DMS 273 treated with DMSO at 0.1 percent for 48 hours (cell line): Measurements from ENCODE around the gene SLC37A1.
"Not testable (repeated sequence)": the region's sequence is repeated elsewhere in the genome, so short reads cannot be mapped to it uniquely, and the experiment has no call there.

Experiments
- DNase-seq: peaks from one replicate; lab custom pipeline; 2025; lab: John Stamatoyannopoulos, UW

SLC37A1 gene

DNA sequence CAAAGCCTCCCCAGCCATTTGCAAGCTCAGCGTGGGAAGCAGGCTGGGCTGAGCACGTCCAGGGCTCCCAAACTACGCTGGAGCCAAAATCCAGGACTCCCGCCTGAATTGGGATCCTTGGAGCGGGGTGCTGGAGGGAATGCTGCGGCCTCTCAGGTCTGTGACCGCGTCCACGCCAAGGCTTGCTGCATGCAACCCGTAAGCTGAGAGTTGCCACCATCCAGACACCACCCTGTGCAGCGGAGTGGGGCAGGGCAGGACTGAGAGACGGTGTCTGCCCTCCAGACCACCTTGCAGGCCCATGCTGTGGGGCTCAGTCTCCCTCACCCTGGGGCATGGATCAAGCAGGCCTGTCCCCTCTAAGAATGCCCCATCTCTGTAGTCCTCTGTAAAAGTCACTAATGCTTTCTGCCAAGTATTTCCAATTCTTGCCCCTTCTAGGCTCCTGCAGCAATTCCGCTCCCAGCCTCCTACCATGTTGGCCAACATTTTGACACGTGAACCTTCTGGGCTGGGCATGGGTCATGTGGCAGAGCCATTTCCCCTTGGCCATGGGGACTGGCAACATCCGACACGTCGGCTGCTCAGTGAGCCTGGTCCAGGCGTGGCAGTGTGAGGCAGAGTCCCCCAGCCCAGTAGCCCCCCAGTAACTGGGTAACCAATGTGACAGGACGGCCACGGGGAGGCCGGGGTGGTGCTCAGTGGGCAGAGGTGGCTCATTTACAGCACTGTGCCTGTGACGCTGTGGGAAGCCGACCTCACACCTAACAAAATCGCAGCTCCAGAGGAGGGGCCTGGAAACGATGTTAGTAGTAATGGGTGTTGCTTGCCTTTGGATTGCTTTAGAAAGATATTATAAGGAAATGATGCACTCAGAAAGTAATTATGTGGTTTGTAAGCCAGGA, 81.9 kb downstream of the SLC37A1 start:
- no peak for DNase-seq

DNA sequence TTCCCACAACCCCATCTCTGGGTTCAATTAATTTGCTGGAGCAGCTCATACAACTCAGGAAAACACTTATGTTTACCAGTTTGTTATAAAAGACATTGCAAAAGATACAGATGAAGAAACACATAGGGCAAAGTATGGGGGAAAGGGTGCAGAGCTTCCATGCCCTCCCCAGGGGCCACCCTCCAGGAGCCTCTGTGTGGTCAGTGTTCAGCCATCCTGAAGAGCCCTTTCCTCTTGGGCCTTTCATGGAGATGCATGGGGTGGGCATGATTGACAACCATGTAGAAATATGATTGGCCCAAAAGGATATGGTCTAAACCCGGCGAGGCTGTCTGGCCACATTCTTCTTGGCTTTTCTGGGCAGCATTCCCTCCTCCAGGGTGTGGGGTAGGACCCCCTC, 83.0 kb downstream of the SLC37A1 start:
- no peak for DNase-seq

GRCh38 chr21:42597487-42598158, 84.0 kb downstream of the SLC37A1 start:
- no peak for DNase-seq

- no peak for DNase-seq
These were observed 84.6 kb downstream of the SLC37A1 start for GRCh38 chr21:42598159-42598735.

GRCh38 chr21:42599486-42599885, 85.8 kb downstream of the SLC37A1 start:
- no peak for DNase-seq

DNA sequence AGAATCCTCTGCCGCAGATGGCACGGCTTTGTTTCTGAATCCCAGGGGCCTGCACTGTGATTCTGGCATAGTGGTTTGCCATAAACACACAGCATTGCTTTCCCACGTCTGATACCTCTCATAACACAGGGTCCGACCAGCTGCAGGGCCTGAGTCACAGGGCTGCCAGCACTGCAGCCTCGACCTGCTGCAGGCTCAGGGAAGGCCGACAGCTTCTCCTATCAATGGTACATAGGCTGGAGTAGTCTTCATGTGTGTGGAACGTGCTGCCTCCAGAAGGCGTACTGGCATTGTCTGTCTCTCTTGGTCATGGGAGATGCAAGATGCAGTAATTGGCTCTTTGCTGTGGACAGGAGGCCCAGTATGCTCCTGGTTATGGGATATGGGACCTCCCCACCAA, 86.3 kb downstream of the SLC37A1 start:
- no peak for DNase-seq

- DNase-seq: no peak
These were observed 88.0 kb downstream of the SLC37A1 start for GRCh38 chr21:42601656-42602055.

DNA sequence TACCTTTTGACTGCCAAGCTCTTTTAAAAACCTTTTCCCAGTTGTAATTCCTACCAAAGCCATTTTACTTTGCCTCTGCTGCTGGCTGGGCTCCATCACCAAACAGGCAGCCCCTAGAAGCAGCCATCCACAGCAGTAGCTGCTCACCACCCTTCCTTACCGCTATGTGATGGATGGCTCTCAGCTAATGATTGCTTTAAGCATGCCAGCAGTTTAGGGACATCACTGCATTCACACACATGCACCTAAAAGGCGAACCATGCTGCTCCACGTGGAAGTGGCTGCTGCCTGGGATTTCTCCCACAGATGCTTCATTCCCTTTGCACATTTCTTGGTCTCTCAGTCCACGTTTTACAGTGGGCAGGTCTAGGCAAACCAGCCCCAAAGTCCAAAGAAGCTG, 93.5 kb downstream of the SLC37A1 start:
- DNase-seq: no peak

DNA sequence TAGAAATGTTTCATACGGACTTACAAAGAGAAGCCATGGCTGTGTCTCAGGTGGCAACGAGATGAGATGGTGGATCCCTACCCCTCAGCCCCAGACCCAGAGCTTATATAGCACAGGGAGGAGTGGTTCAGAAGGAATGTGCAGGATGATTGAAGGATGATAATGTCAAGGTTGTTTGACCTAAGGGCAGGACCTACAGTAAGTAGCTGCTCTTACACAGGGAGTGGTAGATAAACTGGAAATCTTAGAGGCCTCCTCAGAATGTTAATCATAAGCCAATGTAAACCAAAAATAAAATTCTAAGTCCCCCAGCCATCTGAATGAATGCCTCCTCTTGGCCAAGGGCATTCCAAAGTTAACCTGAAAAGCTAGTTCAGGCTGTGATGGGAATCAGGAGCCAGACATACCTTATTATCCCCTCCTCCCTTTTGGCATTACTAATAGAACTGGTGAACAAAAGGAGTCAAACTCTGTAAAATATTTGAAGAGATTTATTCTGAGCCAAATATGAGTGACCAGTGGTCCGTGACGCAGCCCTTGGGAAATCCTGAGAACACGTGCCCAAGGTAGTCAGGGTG, 94.0 kb downstream of the SLC37A1 start:
- DNase-seq: no peak

DNA sequence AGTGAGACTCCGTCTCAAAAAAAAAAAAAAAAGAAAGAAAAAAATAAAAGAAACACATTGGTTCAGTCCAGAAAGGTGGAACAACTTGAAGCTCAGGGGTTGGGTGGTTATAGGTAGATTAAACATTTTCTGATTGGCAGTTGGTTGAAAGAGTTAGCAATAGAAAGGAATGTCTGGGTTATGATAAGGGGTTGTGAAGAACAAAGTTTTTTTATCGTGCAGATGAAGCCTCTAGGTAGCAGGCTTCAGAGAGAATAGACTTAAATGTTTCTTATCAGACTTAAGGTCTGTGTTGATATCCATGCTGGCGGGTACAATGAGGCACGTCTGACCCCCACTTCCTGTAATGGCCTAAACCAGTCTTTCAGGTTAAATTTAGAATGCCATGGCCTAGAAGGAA, 94.8 kb downstream of the SLC37A1 start:
- DNase-seq: no peak

DNA sequence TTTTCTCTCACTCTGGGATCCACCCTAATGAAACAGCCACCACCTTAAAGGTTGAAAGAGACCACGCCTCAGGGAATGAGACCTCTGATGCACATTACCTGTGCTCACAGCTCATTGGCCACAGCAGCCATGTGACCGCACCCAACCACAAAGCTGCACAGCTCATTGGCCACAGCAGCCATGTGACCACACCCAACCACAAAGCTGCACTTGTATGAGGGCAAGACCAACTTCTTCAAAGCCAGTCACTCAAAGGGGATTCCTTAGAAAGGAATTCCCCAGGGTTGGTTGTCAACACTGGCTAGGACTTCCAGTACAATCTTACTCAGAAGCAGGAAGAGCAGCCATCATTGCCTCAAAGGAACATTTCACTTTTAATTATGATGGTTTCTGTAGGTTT, 96.2 kb downstream of the SLC37A1 start:
- DNase-seq: no peak

GRCh38 chr21:42611852-42612251, 98.2 kb downstream of the SLC37A1 start:
- no peak for DNase-seq

DNA sequence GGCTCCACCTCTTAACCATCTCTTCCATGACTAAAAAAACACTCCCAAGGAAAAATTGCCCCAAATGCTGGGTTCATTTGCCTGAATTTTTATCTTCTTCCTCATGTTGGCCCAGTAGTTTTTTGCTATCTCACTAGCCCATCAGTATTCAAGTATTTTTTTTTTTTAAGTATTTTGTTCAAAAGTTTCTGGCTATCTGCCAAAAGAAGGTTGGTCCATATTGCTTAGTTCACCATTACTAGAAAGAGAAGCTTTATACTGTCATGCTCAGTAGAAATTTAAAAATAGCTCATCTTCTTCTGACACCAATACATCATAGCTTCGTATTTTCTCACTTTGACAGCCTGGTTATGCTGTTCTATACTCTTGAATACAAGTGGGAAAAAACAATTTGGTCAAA, 98.7 kb downstream of the SLC37A1 start:
- no peak for DNase-seq

GRCh38 chr21:42613756-42614155, 100.1 kb downstream of the SLC37A1 start:
- no peak for DNase-seq

- DNase-seq: no peak
These were observed 100.7 kb downstream of the SLC37A1 start for GRCh38 chr21:42614396-42614795.

DNA sequence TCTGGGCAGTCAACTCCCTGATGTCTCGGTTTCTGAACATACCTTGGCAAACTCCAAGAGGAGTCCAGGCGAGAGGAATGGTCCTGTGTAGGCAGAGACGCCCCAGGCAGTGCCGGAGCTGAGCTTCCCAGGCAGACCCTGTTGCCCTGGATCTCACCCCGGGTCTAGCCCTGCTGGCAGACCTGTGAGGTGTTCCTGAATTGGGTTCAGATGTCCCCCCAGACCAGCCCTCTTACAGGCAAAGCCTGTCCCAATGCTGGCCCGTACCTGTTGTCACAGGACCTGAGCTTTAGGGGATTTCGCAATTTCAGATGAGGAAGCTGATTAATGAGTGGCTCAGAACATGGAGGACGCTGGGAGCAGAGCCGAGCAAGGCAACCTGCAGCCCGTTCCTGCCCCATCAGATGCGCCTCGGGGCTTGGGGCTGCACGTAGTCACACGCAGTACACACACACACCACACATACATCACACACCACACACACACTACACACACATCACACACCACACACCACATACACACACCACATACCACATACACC, 101.2 kb downstream of the SLC37A1 start:
- no peak for DNase-seq

GRCh38 chr21:42615377-42615776, 101.7 kb downstream of the SLC37A1 start:
- not testable (repeated sequence) for DNase-seq

GRCh38 chr21:42615924-42616323, 102.3 kb downstream of the SLC37A1 start:
- DNase-seq: no peak

GRCh38 chr21:42616446-42616845, 102.8 kb downstream of the SLC37A1 start:
- no peak for DNase-seq

- no peak for DNase-seq
These were observed 103.3 kb downstream of the SLC37A1 start for GRCh38 chr21:42616941-42617340.

DNA sequence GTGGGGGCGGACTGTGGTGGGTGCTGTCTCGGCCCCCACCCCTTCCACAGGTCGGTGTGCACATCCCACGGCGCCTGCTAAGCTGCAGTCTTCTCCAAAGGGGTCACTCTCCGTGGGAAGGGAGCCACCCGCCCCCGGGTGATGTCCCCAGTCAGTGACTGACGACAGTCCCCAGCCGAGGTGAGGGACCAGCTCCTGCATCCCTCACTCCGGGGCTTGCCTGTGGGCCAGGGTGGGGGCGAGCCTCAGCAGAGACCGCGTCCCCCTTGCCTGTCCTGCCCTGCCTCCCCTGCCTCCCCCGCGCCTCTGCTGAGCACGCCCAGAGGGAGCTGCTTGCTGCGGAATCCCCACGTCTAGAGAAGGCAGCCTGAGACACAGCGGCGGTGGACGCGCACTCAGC, 103.8 kb downstream of the SLC37A1 start:
- no peak for DNase-seq

DNA sequence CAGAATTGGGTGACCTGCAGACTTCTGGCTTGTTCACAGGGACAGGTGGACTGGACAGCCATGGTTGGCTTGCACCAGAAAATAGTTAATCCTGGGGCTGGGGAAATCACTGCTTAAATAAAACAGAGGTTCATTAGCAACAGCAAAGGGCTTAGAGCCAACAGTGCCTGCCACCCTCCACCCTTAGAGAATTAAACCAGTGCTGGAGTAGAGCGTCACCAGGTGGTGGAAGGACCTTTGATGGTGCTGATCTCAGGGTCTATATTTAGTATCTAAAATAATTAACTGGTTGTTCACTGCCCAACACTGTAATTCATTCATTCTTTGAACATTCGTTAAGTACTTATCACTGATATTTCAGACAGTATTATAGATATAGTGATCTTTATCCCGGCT, 105.1 kb downstream of the SLC37A1 start:
- DNase-seq: no peak
